CD4-positive, alpha-beta T cell treated with Interleukin-15 for 1 hour (primary cell): ENCODE data around the gene ORC3.
"Not testable (repeated sequence)": the region's sequence is repeated elsewhere in the genome, so short reads cannot be mapped to it uniquely, and the experiment has no call there.

Source experiments
- DNase-seq: peaks from one replicate; pipeline ENCODE4 v3.0.0-alpha.2; 2020

Gene ORC3

GRCh38 chr6:87700397-87701343, 110.7 kb downstream of the ORC3 start:
- DNase-seq: peak; percentile 65

DNA sequence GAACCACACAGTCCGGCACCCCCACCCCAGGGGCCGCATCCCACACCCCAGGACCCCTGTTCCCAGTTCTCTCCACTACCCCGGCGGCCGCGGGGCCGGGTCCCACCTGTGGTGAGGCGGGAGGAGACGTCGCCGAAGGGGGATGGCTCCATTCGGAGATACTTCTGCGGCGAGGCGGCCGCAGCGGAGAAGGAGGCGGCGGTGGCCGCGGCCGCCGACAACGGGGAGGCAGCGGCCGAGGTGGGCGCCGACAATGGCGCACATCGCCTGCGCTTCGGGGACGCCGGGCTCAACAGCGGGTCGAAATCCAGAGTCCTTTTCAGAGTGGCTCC, 111.4 kb downstream of the ORC3 start:
- no peak for DNase-seq

- peak; percentile 98 for DNase-seq
These were observed 112.0 kb downstream of the ORC3 start, which contains the start of gene AKIRIN2 for GRCh38 chr6:87701676-87702588. AKIRIN2 (minus strand) TSS chr6:87702233; CDS start chr6:87701684, 549 bp downstream.

- DNase-seq: no peak
These were observed 112.6 kb downstream of the ORC3 start for GRCh38 chr6:87702589-87702945.

DNA sequence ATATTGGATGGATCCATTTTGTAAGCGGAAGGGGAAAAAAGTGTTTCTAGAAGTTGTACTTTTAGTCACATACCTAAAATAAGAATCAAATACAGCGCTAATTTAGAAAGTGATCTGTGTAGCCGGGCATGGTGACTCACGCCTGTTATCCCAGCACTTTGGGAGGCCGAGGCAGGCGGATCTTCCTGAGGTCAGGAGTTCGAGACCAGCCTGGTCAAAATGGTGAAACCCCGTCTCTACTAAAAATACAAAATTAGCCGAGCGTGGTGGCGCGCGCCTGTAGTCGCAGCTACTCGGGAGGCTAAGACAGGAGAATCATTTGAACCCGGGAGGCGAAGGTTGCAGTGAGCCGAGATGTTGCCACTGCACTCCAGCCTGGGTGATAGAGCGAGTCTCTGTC, 113.1 kb downstream of the ORC3 start:
- DNase-seq: not testable (repeated sequence)

DNA sequence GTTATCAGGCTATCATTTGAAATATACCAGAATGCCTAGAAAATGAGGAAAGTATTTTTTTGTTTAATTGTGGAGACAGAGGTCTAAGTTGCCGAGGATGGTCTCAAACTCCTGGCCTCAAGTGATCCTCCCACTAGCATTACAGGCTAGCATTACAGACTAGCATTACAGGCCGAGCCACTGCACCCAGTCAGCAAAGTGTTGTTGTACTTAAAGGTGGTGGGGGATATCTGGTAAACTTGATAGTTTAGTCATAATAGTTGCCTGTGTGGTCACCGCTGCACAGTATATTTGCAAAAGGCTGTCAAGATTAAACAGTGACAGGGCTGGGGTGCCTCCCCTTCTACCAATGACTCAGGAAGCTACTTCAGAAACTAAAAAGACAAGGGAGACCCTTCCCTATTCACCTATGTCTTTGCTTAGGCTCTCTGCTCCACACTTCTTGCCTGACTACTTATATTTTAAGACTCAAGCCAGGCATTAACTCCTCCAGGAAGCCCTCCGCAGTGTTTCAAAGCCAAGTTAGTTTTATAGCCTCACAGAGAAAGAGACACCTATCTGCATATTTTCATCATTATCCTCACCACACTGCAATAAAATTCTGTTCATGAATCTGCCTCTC, 115.2 kb downstream of the ORC3 start:
- no peak for DNase-seq

DNA sequence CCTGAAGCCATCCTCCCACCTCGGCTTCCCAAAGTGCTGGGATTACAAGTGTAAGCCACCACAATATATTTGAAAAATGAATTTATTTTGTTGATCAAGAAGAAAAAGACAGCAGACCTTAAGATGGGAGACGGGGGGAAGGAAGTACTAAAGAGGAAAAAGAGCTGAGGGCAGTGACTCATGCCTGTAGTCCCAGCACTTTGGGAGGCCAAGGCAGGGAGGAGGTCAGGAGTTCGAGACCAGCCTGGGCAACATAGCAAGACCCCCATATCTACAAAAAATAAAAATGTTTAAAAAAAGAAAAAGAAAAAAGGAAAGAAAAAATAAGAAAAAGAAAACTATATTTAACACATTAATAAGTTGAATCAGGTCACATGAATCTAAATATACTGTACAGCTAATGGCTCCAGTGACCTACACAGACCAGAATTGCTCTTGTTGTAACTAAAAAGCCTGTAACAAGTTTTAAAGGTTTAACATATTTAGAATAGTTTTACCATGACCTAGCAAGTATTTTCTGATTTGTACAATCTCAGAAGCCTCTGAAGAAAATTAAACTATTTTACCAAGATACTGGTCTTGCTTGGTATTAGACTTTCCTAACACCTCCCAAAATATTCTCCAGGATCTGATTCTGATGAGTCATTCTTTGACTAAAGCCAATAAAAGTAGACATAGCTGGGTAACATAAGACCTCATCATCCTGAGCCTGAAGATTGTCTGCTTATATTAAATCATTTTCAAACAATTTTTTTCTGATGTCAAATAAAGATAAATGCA, 116.4 kb downstream of the ORC3 start:
- DNase-seq: no peak

DNA sequence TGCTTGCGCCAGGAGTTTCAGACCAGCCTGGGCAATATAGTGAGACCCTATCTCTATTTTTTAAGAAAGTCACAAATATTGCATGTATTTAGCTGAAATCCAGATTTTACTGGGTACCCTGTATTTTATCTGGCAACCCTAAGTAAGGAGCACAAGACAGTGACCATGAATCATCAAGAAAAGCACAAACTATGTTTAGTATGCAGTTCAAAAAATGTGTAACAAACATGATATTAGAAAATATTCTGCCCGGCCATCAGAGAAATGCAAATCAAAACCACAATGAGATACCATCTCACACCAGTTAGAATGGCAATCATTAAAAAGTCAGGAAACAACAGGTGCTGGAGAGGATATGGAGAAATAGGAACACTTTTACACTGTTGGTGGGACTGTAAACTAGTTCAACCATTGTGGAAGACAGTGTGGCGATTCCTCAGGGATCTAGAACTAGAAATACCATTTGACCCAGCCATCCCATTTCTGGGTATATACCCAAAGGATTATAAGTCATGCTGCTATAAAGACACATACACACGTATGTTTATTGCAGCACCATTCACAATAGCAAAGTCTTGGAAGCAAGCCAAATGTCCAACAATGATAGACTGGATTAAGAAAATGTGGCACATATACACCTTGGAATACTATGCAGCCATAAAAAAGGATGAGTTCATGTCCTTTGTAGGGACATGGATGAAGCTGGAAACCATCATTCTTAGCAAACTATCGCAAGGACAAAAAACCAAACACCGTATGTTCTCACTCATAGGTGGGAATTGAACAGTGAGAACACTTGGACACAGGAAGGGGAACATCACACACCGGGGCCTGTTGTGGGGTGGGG, 118.9 kb downstream of the ORC3 start:
- not testable (repeated sequence) for DNase-seq

DNA sequence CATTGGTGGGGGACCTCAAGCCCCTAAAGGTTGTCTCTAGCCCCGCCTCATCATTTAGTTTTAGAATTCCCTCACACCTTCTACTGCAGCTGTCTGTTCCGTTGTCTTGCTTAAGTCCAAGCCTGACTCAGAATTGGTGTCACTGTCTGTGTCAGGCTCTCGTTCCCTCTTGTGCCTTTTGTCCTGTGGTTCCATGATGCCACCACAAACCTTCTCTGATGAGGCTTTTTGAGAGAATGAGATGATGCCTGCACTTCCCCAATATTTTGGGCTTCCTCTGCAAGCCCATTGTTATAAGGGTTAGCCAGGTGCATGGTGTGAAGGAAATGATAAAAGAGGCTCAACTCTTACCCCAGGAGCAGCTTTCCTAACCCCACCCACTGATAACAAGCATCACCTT, 120.2 kb downstream of the ORC3 start:
- no peak for DNase-seq

GRCh38 chr6:87712713-87713112, 122.8 kb downstream of the ORC3 start:
- not testable (repeated sequence) for DNase-seq

DNA sequence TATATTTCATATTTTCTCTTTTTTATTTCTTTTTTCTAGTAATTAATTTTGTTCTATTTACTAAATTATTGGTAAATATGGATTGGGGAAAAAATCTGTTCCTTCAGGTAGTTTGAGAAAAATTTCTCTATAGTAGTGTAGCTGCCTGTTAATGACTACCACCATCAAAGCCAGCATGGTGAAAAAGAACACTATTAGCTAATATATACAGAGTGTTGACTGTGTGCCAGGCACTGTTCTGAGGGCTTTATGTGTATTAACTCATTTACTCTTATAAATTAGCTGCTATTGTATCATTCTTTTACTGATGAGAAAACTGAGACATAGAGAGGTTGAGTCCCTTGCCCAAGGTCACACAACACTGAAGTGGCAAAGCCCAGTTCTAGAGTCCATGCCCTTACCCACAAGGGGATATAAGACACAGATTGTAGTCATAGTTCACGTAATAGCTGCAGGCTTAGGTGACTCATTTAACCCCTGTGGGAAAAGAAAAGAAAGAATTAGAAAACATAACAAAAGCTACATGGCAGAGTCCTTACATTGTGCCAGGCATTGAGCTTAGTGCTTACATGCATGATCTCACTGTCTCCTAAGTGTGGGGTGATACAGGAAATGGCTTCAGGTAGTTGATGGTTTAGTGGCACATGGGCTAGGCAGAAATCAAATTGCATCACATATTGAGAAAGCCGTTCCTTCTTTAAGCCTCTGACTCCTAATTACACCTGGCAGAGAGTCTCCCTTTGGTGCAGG, 124.3 kb downstream of the ORC3 start:
- DNase-seq: no peak
